GM18909 (cell line): ENCODE results near the gene ZNF587.
"Not testable (repeated sequence)": the region's sequence is repeated elsewhere in the genome, so short reads cannot be mapped to it uniquely, and the experiment has no call there.

Source experiments
- ATAC-seq: cut with Tn5 transposase; IDR thresholded peaks from one replicate; pipeline ENCODE4 v1.9.1; 2021; ENCODE audit warnings: mild to moderate bottlenecking; ENCODE audit not compliant: unreplicated experiment, poor library complexity

The ZNF587 gene

DNA sequence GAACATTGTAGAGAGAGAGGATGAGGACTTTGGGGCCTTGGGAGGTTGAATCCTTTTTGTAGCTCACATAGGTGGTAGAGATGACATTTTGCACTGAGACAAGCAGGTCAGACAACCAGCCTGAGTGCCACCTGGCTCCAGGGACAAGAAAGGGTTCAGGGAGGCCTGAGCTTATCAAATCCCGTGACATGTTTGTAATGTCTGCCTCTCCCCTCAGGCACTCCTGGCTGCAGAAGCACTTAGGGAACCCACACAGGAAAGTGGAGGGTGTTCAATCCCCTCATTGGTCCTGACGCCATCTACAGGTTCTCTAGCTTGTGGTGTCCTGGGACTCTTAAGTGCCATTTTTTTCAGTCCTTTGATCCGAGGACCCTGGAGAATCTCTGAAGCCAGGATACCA lies 28.6 kb upstream of the ZNF587 start:
- ATAC-seq: not testable (repeated sequence)

- not testable (repeated sequence) for ATAC-seq
Observed at GRCh38 chr19:57821501-57821900, 28.2 kb upstream of the ZNF587 start.

GRCh38 chr19:57823155-57823554 lies 26.5 kb upstream of the ZNF587 start:
- not testable (repeated sequence) for ATAC-seq

- not testable (repeated sequence) for ATAC-seq
Observed at GRCh38 chr19:57823608-57824007, 26.1 kb upstream of the ZNF587 start.

GRCh38 chr19:57825511-57825910 lies 24.1 kb upstream of the ZNF587 start:
- no peak for ATAC-seq

GRCh38 chr19:57829316-57829715 lies 20.3 kb upstream of the ZNF587 start:
- ATAC-seq: no peak

DNA sequence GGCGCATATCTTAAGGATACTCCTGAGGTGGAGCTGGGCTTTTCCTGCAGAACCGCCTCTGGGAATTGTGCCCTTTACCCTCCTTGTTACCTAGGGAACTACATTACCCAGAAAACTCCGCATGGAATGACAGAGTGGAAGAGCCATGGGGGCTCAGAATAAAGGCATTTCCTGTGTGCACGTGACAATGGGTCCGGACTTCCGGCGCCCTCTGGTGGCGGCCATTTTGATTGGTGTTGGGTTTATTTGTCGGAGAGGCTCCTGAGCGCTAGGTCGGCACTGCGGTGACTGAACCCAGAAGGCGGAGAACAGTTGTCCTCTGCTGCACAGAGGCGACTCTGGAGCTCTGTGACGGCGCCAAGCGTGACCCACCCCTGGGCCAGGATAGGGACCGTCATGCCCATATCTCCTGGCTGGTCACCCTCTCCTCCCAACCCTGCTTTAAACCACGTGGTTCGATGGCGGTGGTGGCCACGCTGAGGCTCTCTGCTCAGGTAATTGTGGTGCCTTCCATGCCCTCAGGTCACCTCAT lies 19.5 kb upstream of the ZNF587 start, which contains the start of gene ZNF587B:
ZNF587B (plus strand) TSS at position 229 of the 532 bp plus-strand sequence; CDS start at position 459, 230 bp downstream.
- ATAC-seq: no peak

- ATAC-seq: not testable (repeated sequence)
Observed at GRCh38 chr19:57836991-57837390, 12.7 kb upstream of the ZNF587 start.

DNA sequence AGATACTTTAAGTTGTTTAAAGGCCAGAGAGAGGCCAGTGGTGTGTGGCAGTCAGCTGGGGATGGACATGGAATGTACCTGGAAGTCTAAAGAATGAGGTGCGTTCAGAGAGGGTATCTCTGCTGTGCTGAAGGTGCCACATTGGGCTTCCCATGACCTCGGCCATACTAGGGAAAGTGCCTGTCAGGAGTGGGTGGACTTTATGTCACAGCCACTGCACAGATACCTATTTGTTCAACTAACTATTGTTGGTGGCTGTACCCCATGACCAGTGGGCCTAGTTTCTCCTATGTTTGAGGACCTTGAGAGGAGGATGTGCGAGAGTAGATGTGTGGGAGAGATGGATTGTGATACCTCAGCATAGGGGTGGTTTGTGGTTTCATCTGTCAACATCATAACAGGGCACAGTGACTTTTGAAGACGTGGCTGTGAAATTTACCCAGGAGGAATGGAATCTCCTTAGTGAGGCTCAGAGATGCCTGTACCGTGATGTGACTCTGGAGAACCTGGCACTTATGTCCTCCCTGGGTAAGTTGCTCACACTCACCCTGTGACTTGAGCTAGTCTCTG lies 11.0 kb upstream of the ZNF587 start:
- ATAC-seq: not testable (repeated sequence)

GRCh38 chr19:57841122-57841763 lies 8.4 kb upstream of the ZNF587 start:
- ATAC-seq: no peak

DNA sequence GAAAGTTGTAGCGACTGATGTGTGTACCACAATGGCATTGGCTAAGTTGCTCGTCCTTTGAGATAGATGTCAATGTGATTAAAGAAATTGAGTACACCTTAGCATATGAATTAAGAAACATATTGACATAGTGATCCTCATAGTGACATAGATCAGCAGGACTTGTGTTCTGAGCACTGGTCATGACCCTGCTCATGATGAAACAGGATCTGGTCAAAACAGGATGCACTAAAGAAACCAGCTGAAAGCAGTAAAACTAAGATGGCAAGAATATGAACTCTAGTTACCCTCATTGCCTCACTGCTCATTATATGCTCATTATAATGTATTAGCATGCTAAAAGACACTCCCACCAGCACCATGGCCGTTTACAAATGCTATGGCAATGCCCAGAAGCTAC lies 2.5 kb upstream of the ZNF587 start:
- not testable (repeated sequence) for ATAC-seq

DNA sequence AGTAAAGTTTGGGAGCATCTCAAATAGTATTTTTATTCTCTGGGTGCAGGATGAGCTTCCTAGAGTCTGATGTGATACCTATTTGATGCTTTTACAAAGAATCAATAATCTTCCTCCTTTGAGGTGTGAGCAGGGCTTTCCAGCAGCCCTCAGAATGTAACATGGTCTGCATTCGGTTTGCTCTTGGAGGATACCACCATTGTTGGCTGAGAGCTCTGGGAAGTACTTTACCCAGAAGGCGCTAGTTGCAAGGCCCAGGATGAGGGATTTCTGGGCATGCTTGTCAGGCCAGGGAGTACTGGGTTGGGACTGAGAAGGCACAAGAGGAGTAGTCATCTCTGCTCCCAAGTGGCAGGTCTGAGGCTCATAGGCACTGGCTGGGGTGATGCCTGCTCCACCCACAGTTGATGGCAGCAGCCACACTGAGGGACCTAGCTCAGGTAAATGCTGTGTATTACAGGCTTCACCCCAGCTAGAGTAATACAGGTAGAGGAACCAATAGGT lies 445 bp upstream of the ZNF587 start:
- ATAC-seq: peak; percentile 14

DNA sequence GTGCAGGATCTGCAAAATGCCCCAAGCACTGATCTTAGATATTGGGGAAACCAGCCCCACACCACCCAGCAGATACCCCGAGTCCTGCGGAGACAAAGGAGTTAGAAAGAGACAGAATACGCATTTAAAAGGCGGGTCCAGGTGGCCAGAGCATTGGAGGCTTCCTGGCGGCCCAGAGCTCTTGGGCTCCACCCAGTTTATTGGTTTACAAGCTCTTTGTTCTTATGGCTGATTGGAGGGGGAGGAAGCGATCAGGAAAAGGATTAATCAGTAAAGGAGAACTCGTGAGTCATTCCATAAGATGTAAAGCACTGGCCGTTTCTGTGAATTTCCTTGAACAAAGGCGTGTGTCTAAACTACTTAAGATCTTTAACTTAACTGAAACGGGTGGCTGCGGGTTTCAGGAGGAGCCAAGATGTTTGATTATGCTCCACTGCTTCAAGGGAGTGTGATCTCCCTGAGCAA lies 926 bp downstream of the ZNF587 start:
- no peak for ATAC-seq

- ATAC-seq: not testable (repeated sequence)
Observed at GRCh38 chr19:57851812-57852603, 2.3 kb downstream of the ZNF587 start.

- not testable (repeated sequence) for ATAC-seq
Observed at GRCh38 chr19:57854117-57854516, 4.5 kb downstream of the ZNF587 start.

DNA sequence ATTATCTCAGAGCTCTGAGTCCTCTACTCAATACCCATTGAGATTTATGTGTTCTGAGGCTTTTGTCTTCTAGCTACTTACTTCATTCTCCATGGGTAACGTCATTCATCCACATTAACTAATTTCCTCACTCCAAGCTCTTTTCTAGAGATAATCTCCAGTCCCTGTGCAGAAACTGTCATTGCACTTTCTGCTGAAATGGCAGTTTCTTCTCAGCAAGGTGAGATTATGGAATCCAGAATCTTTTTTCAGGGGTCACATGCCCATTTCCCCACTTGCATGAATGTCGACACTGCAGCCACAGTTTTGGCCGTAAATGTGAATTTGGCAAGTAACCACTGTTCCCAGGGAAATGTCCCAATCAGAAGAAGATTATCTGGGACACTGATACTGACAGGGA lies 12.7 kb downstream of the ZNF587 start:
- not testable (repeated sequence) for ATAC-seq

- no peak for ATAC-seq
Observed at GRCh38 chr19:57867868-57868492, 18.3 kb downstream of the ZNF587 start.

DNA sequence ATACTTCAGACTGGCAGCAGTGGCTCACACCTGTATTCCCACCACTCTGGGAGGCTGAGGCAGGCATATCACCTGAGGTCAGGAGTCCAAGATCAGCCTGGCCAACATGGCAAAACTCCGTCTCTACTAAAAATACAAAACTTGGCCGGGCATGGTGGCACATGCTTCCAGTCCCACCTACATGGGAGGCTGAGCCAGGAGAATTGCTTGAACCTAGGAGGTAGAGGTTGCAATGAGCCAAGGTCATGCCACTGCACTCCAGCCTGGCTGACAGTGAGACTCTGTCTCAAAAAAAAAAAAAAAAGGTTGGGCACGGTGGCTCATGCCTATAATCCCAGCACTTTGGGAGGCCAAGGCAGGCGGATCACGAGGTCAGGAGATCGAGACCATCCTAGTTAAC lies 20.0 kb downstream of the ZNF587 start:
- not testable (repeated sequence) for ATAC-seq

- ATAC-seq: no peak
Observed at GRCh38 chr19:57870225-57870624, 20.6 kb downstream of the ZNF587 start.

DNA sequence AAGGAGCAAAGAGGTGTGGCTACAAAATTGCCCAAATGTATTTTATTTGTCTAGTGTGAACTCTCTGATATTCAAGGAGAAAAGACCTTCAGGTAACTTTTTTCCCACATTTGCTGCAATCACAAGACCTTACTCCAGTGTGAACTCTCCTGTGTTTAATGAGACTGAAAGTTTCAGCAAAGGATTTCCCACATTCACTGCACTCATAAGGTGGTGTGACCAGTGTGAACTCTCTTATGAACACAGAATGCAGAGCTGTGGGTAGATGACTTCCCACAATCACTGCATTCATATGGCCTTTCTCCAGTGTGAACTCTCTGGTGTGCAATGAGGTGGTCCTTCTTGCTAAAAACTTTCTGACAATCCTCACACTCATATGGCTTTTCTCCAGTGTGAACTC lies 22.8 kb downstream of the ZNF587 start:
- ATAC-seq: no peak
